ENCODE data around the gene HSD17B1. TPM values are rescaled to one million over a fixed set of nuclear protein-coding genes. Genes with fewer than 3 reads are reported as not detected.
A peak's percentile ranks its signal among the peaks of the same experiment; 100 is the strongest.

Gene HSD17B1
- total and polyA plus RNA-seq, 2 of the 13 experiments (the other 11 are each of a cell fraction or from before 2014, with no cell fraction given) = 0.54 to 0.93 TPM

DNA sequence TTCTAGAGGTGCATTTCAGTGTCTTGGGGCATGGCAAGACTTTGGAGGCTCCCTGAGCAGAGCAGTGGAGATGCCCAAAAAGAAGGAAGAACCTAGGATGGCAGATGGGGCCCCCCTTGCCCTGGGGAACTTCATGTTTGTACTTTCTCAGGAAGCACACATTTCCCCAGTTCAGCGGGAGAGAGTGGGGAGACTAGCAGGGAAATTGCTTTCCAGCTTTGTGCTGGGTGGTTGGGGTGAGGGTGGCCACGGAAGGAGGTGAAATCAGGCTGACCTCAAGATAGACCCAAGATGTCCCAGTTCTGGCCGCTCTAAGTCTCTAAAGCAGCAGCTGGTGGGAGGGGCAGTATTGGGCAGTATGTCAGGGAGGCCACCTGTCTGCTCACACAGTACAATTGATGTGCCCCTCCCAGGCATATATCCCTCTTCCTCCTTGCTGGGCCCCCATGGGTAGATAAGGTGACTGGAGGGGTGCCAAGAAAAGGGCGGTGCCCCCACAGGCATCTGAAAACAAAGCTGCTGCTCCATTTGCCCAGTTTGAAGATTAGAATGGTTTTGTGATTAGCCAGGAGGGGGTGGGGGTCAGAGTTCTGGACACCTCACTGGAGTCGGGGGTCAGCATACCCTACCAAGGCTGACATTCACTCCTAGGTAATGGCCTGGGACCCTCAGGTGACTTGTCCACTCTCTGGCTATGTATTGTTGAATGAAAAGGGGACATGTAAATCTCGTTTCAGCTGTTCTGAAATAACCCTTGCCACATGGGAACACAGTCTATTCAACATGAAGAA, 33.8 kb upstream of the HSD17B1 start:
- H3K36me3 ChIP-seq (replicated peaks in 1 of 2; ENCODE audit: control insufficient read depth in 1 of 2, insufficient read depth in 2 of 2, low read length in 2 of 2) = peaks cover 15 to 20% of the 10 kb centered on the region in 2 experiments
- CTCF ChIA-PET (ENCODE audit: low intra/inter-chr PET ratio, low total read pairs) = interaction anchor here (1.4 to 2.5 kb wide), 2 partner anchors 8 to 59 kb away, joined by 3 to 28 read pairs; partner anchors contain the start of gene PSMC3IP
- POLR2A ChIA-PET = interaction anchor here (1.2 to 4.3 kb wide), 13 partner anchors 8 to 130 kb away, joined by 3 to 52 read pairs (median 7); partner anchors contain the start of genes CAVIN1, NAGLU, RETREG3 and STAT3
- peak overlapping the region; percentile 53; the same call in 1 of the 2 replicates for H3K4me2 ChIP-seq (ENCODE audit: low read depth, low read length)
- no peak for ATAC-seq
- FAIRE-seq = peak; percentile 4
- peaks cover 64% of the 10 kb centered on the region for H3K4me1 ChIP-seq (ENCODE audit: insufficient read depth, low read length)
- no peaks in the 10 kb centered on the region for H3K27me3 ChIP-seq (ENCODE audit: control insufficient read depth in 1 of 2, insufficient read depth in 2 of 2, low read length in 2 of 2)
- in situ Hi-C loops (cut with HindIII; ENCODE audit: extremely low pct_ligation_motif_present, low pct_unique_long_range_greater_than_20kb) = loop anchor here (5.0 kb wide), 1 partner anchor 97 kb away; the partner anchor contains the start of gene CAVIN1
- H3K9ac ChIP-seq (ENCODE audit: insufficient read depth, low read depth, low read length) = peak overlapping the region; percentile 54
- H3K9me3 ChIP-seq (ENCODE audit: low read length) = no peaks in the 10 kb centered on the region
- 70% methylated on average over 6 of the region's 6 CpGs for WGBS (ENCODE audit: low lambda C conversion rate)
- BruUV-seq (replicated peaks) = no TSS peak
- no peak overlapping the region for H2AFZ ChIP-seq (ENCODE audit: low read length)
- no peaks in the 10 kb centered on the region for H4K20me1 ChIP-seq (ENCODE audit: insufficient read depth, low read length)
- peak; percentile 63 for DNase-seq (ENCODE audit: low spot score)
- no peaks in the 10 kb centered on the region for H3K79me2 ChIP-seq (ENCODE audit: insufficient read depth, low read length)
- H3K4me3 ChIP-seq (replicated peaks in 1 of 3; ENCODE audit: insufficient read depth in 1 of 3, low read depth in 2 of 3, low read length in 3 of 3) = no peak overlapping the region
- H3K27ac ChIP-seq (ENCODE audit: extremely low read length, insufficient read depth, low read length) = peak overlapping the region; percentile 70
- intact Hi-C loops (cut with micrococcal nuclease; ENCODE audit: unreplicated experiment) = no loop called here
- TF ChIP-seq ZNF34 (CRISPR knock-in tag; IDR thresholded peaks at IDR 0.05; ENCODE audit: borderline replicate concordance) = no peak
- TF ChIP-seq, protein P1, sequence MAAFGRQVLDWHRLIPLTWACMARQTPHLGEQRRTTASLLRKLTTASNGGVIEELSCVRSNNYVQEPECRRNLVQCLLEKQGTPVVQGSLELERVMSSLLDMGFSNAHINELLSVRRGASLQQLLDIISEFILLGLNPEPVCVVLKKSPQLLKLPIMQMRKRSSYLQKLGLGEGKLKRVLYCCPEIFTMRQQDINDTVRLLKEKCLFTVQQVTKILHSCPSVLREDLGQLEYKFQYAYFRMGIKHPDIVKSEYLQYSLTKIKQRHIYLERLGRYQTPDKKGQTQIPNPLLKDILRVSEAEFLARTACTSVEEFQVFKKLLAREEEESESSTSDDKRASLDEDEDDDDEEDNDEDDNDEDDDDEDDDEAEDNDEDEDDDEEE (CRISPR knock-in tag; IDR thresholded peaks at IDR 0.05) = no peak
- TF ChIP-seq, protein P2, sequence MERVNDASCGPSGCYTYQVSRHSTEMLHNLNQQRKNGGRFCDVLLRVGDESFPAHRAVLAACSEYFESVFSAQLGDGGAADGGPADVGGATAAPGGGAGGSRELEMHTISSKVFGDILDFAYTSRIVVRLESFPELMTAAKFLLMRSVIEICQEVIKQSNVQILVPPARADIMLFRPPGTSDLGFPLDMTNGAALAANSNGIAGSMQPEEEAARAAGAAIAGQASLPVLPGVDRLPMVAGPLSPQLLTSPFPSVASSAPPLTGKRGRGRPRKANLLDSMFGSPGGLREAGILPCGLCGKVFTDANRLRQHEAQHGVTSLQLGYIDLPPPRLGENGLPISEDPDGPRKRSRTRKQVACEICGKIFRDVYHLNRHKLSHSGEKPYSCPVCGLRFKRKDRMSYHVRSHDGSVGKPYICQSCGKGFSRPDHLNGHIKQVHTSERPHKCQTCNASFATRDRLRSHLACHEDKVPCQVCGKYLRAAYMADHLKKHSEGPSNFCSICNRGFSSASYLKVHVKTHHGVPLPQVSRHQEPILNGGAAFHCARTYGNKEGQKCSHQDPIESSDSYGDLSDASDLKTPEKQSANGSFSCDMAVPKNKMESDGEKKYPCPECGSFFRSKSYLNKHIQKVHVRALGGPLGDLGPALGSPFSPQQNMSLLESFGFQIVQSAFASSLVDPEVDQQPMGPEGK (CRISPR knock-in tag; IDR thresholded peaks at IDR 0.05) = peak; percentile 75
- TF ChIP-seq ZNF614 (CRISPR knock-in tag; IDR thresholded peaks at IDR 0.05; ENCODE audit: borderline replicate concordance) = no peak
- TF ChIP-seq JUN (CRISPR knock-in tag; IDR thresholded peaks at IDR 0.05) = no peak
- TF ChIP-seq ZBTB21 (CRISPR knock-in tag; IDR thresholded peaks at IDR 0.05) = no peak
- TF ChIP-seq, protein P3, sequence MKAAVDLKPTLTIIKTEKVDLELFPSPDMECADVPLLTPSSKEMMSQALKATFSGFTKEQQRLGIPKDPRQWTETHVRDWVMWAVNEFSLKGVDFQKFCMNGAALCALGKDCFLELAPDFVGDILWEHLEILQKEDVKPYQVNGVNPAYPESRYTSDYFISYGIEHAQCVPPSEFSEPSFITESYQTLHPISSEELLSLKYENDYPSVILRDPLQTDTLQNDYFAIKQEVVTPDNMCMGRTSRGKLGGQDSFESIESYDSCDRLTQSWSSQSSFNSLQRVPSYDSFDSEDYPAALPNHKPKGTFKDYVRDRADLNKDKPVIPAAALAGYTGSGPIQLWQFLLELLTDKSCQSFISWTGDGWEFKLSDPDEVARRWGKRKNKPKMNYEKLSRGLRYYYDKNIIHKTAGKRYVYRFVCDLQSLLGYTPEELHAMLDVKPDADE (CRISPR knock-in tag; IDR thresholded peaks at IDR 0.05) = no peak
- TF ChIP-seq ETV6 (CRISPR knock-in tag; conservative IDR thresholded peaks at IDR 0.05) = no peak
- TF ChIP-seq HNRNPH1 (optimal IDR thresholded peaks at IDR 0.05; ENCODE audit: low read depth, low read length) = no peak
- no peak for TF ChIP-seq TOPORS (CRISPR knock-in tag; IDR thresholded peaks at IDR 0.05)
- TF ChIP-seq, protein P4, sequence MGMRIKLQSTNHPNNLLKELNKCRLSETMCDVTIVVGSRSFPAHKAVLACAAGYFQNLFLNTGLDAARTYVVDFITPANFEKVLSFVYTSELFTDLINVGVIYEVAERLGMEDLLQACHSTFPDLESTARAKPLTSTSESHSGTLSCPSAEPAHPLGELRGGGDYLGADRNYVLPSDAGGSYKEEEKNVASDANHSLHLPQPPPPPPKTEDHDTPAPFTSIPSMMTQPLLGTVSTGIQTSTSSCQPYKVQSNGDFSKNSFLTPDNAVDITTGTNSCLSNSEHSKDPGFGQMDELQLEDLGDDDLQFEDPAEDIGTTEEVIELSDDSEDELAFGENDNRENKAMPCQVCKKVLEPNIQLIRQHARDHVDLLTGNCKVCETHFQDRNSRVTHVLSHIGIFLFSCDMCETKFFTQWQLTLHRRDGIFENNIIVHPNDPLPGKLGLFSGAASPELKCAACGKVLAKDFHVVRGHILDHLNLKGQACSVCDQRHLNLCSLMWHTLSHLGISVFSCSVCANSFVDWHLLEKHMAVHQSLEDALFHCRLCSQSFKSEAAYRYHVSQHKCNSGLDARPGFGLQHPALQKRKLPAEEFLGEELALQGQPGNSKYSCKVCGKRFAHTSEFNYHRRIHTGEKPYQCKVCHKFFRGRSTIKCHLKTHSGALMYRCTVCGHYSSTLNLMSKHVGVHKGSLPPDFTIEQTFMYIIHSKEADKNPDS (CRISPR knock-in tag; IDR thresholded peaks at IDR 0.05) = no peak
- TF ChIP-seq ATAD3A (CRISPR knock-in tag; IDR thresholded peaks at IDR 0.05) = no peak
- TF ChIP-seq ZC3H4 (CRISPR knock-in tag; IDR thresholded peaks at IDR 0.05; ENCODE audit: borderline replicate concordance) = no peak
- no peak for TF ChIP-seq JUNB (CRISPR knock-in tag; IDR thresholded peaks at IDR 0.05; ENCODE audit: borderline replicate concordance)
- TF ChIP-seq ZNF124 (CRISPR knock-in tag; IDR thresholded peaks at IDR 0.05) = no peak
- TF ChIP-seq ZNF709 (CRISPR knock-in tag; IDR thresholded peaks at IDR 0.05) = 0 out of 2 replicates have a peak, but pooled peaks have one; percentile 61
- TF ChIP-seq MAZ (IDR thresholded peaks at IDR 0.05; ENCODE audit: borderline replicate concordance, low read depth, low read length) = 0 out of 2 replicates have a peak, but pooled peaks have one; percentile 5
- no peak for TF ChIP-seq MAZ (CRISPR knock-in tag; IDR thresholded peaks at IDR 0.05; ENCODE audit: low read depth)
